ENCODE measurements around the gene LSS. TPM values are rescaled to one million over a fixed set of nuclear protein-coding genes. Genes with fewer than 3 reads are reported as not detected.
"Not testable (repeated sequence)": the region's sequence is repeated elsewhere in the genome, so short reads cannot be mapped to it uniquely, and the experiment has no call there.

LSS gene
- total and polyA plus RNA-seq, 10 of the 15 experiments (the other 5 are each of a cell fraction or from before 2014, with no cell fraction given): 2.9 to 82.4 (median 27.5) TPM

GRCh38 chr21:46171585-46171984, 57.0 kb downstream of the LSS start (continued):
- TF ChIP-seq E4F1 (IDR thresholded peaks at IDR 0.05; ENCODE audit: borderline replicate concordance, partially characterized antibody): no peak
- no peak for TF ChIP-seq BHLHE40 (IDR thresholded peaks at IDR 0.05; ENCODE audit: borderline replicate concordance in 1 of 2, low read depth in 2 of 2, low read length in 1 of 2)

DNA sequence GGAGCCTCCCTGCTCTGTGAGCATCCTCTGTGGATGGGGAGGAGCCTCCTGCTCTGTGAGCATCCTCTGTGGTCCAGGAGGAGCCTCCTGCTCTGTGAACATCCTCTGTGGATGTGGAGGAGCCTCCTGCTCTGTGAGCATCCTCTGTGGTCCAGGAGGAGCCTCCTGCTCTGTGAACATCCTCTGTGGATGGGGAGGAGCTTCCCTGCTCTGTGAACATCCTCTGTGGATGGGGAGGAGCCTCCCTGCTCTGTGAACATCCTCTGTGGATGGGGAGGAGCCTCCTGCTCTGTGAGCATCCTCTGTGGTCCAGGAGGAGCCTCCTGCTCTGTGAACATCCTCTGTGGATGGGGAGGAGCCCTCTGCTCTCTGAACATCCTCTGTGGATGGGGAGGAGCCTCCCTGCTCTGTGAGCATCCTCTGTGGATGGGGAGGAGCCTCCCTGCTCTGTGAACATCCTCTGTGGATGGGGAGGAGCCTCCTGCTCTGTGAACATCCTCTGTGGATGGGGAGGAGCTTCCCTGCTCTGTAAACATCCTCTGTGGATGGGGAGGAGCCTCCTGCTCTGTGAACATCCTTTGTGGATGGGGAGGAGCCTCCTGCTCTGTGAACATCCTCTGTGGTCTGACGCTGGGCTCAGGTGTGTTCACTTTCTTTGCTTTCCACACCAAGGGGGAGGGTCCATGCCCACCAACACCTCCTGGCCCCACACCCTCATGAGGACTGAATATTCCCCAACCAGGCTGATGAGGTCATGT, 58.0 kb downstream of the LSS start:
- H3K4me1 ChIP-seq (ENCODE audit: control insufficient read depth, insufficient read depth, low read length); ATAC-seq; BruUV-seq (replicated peaks); H3K9ac ChIP-seq (ENCODE audit: control insufficient read depth, insufficient read depth, low read length); FAIRE-seq; intact Hi-C loops (cut with micrococcal nuclease; ENCODE audit: unreplicated experiment); DNase-seq (ENCODE audit: low read depth, low spot score); H3K4me2 ChIP-seq (ENCODE audit: control insufficient read depth, insufficient read depth); RAD21 ChIA-PET (ENCODE audit: unreplicated experiment); H3K79me2 ChIP-seq (ENCODE audit: control insufficient read depth, insufficient read depth, low read length); H3K9me3 ChIP-seq (replicated peaks; ENCODE audit: control insufficient read depth, insufficient read depth, low read length); H3K27ac ChIP-seq (ENCODE audit: control insufficient read depth, insufficient read depth); H3K27me3 ChIP-seq (replicated peaks in 1 of 2; ENCODE audit: control insufficient read depth in 2 of 2, insufficient read depth in 2 of 2, low read length in 1 of 2); H3K4me3 ChIP-seq; SMC1A ChIA-PET (ENCODE audit: uncharacterized antibody, unreplicated experiment); CTCF ChIA-PET; H4K20me1 ChIP-seq (ENCODE audit: control insufficient read depth, insufficient read depth); H3K36me3 ChIP-seq (ENCODE audit: control insufficient read depth in 2 of 2, insufficient read depth in 2 of 2, low read length in 1 of 2); H2AFZ ChIP-seq (ENCODE audit: control insufficient read depth, low read depth, low read length); POLR2A ChIA-PET; in situ Hi-C loops (cut with MboI): not testable (repeated sequence)
- 27% methylated on average over 1 of the region's 1 CpG for WGBS (ENCODE audit: insufficient coverage, insufficient replicate concordance, low lambda C conversion rate, missing lambda C conversion rate)

All from GM12878 (cell line).